Heart left ventricle (tissue), 16 donors: Measurements from ENCODE around the gene FRRS1L. TPM values are rescaled to one million over a fixed set of nuclear protein-coding genes. Genes with fewer than 3 reads are reported as not detected.

ENCODE experiments used
- ATAC-seq, 4 donors: fragments of 200-7000 bp; cut with Tn5 transposase; one replicate each; pipeline ENCODE4 v1.9.1; 2020 to 2022; ENCODE audit warnings: moderate library complexity in 4 of 4, mild to moderate bottlenecking in 3 of 4, moderate number of reproducible peaks in 1 of 4
- DNase-seq, 5 donors: peaks; one replicate each; pipeline ENCODE4 v3.0.0-alpha.2; 2020
- H3K27ac ChIP-seq, 12 donors: fragments of 200-600 bp; sonication (generic) in 4 of 12; one replicate each; pipeline versions ENCODE4 v1.5.0 to v1.8.0; 2016 to 2022; ENCODE audit warnings: mild to moderate bottlenecking in 2 of 12
- H3K27me3 ChIP-seq, 9 donors: fragments of 200-600 bp; sonication (generic) in 2 of 9; one replicate each; pipeline versions ENCODE4 v1.5.1 to v1.8.0; 2016 to 2022; ENCODE audit warnings: mild to moderate bottlenecking in 3 of 9
- H3K36me3 ChIP-seq, 9 donors: fragments of 200-600 bp; sonication (generic) in 2 of 9; one replicate each; pipeline versions ENCODE4 v1.5.0 to v1.8.0; 2018 to 2022; ENCODE audit warnings: mild to moderate bottlenecking in 2 of 9
- H3K4me1 ChIP-seq, 12 donors: fragments of 200-600 bp; sonication (generic) in 4 of 12; one replicate each; pipeline versions ENCODE4 v1.5.0 to v1.8.0; 2016 to 2022; ENCODE audit warnings: mild to moderate bottlenecking in 3 of 12
- H3K4me3 ChIP-seq, 12 donors: fragments of 200-600 bp; sonication (generic) in 4 of 12; one replicate each; pipeline versions ENCODE4 v1.5.0 to v1.8.0; 2017 to 2022; ENCODE audit warnings: mild to moderate bottlenecking in 9 of 12, moderate library complexity in 4 of 12
- H3K9me3 ChIP-seq, 12 donors: fragments of 200-600 bp; sonication (generic) in 4 of 12; one replicate each; pipeline versions ENCODE4 v1.5.0 to v1.8.0; 2016 to 2022; ENCODE audit warnings: mild to moderate bottlenecking in 1 of 12
- CTCF ChIP-seq, 12 donors: fragments of 200-600 bp; sonication (generic) in 4 of 12; IDR thresholded peaks; one replicate each; pipeline versions ENCODE4 v1.5.0 to v1.8.0; 2018 to 2022; ENCODE audit warnings: antibody characterized with exemption in 12 of 12, mild to moderate bottlenecking in 5 of 12
- POLR2A ChIP-seq, 2 donors: fragments of 450-650 bp; IDR thresholded peaks; one replicate each; pipeline ENCODE4 v1.6.1; 2017; ENCODE audit warnings: antibody characterized with exemption in 2 of 2, mild to moderate bottlenecking in 2 of 2, moderate library complexity in 2 of 2
- WGBS, 4 donors: extraction: QIAGEN DNeasy Blood & Tissue Kit in 2 of 4; methylation state at CpG; one replicate each; pipeline versions ENCODE4 v1.1.5 to v1.1.7; 2013 to 2018; 5-methylcytosine and 5-hydroxymethylcytosine counted together
- intact Hi-C, 10 donors: fragments of 100-400 bp; cut with DNase I; formaldehyde crosslinking; loops; one replicate each; pipeline versions ENCODE4 v1.11.1 to v1.14.2; 2022
- polyA plus RNA-seq, 2 donors: library from polyadenylated mRNA; stranded (reverse); fragments of 200-250 nt; gene quantifications; one replicate each; pipeline ENCODE4 v1.2.3, GENCODE V29; 2013
- total RNA-seq, 9 donors: library from RNA; depleted of rRNA in 2 of 9; stranded (reverse); fragments of >200 nt in 2 of 9; fragmentation: NEBNext Ultra II Directional in 3 of 9; extraction: Animal tissue kit (Norgen Biotek cat#: 25700) in 3 of 9; gene quantifications; one replicate each; pipeline versions ENCODE4 v1.1.0 to v1.2.4, GENCODE V29; 2016 to 2023
- donor health status: ischemic (EF 13 %, LVEDD 7.1; RV severe dilation, severe dysfunction).
- donor health status: healthy with polysubstance abuse.
- donor health status: DM: no; HTN: yes; CAD: no.
- donor health status: DM: no; HTN: no; CAD: no.
- donor health status: ischemic (EF 25% LVEDD 6.9; RV normal size, moderate dysfunction).
- donor health status: ischemic (EF 25% LVEDD 5.7; RV mildly dilated, moderate dysfunction).
- donor health status: healthy.
- donor health status: DM: yes; HTN: yes; CAD: no.
- donor health status: ischemic (EF 35%, LVEDD 5.7; RV mildly dilated, moderate dysfunction).
- donor health status: nonischemic (EF 11% LVEDD 7.7; RV severe dilation, severe dysfunction).
- donor health status: DM: yes; HTN: yes; CAD: no.
- donor health status: PGD.
- donor health status: ischemic (EF 29% LVEDD 5.4; RV normal size, mild dysfunction).
- donor health status: nonischemic (EF 23%, LVEDD 6.1; RV moderate dilation, normal function).

Gene FRRS1L
- total and polyA plus RNA-seq, 11 donors: 0.04 to 2.5 (median 1.6) TPM

DNA sequence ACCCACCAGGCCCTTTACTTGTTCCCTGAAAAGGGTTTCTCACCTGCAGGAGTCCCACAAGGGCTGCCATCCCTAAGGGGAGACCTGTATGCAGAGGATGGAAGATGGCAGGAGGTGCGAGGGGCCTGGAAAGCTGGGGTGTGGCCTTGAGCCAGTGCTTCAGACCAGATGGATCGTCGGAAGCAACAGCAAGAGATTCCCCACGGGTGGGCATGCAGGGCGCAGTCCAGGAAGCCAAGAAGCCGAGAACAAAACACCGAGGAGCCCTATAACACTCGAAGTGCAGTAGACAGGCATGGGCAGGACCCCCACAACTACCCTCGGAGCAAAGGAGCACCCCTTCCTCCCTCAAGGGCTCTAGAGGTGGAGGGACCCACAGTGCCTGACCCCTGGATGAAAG lies 24.7 kb upstream of the FRRS1L start:
- Histone ChIP-seq H3K27ac (no peak overlapping the region), H3K4me3 (no peak overlapping the region), H3K36me3 (no peaks in the 10 kb centered on the region), H3K4me1 (peaks cover 0 to 8% (median 0%) of the 10 kb centered on the region in 12 donors), H3K27me3 (no peaks in the 10 kb centered on the region), H3K9me3 (no peaks in the 10 kb centered on the region)
- ATAC-seq (no peak), DNase-seq (no peak)
- TF ChIP-seq CTCF (IDR thresholded peaks at IDR 0.05): no peak
- no peak for TF ChIP-seq POLR2A (IDR thresholded peaks at IDR 0.05)
- WGBS, 4 donors: 83 to 93% (median 86%) methylated on average over 9 of the region's 9 CpGs
- intact Hi-C loops: loop anchor here in 5 of 10 donors (2.0 to 10.0 kb wide), 3 partner anchors 129 to 133 kb away; partner anchors contain the start of gene EPB41L4B (in 5 of the 5)

- TF ChIP-seq POLR2A (IDR thresholded peaks at IDR 0.05) (no peak), CTCF (IDR thresholded peaks at IDR 0.05) (no peak)
- no peaks in the 10 kb centered on the region for H3K36me3 ChIP-seq
- H3K9me3 ChIP-seq: no peaks in the 10 kb centered on the region
- intact Hi-C loops: loop anchor here in 4 of 10 donors (5.0 to 10.0 kb wide), 2 partner anchors 132 to 135 kb away; partner anchors contain the start of gene EPB41L4B (in 4 of the 4)
- H3K27ac ChIP-seq: no peak overlapping the region
- H3K4me3 ChIP-seq: no peak overlapping the region
- DNase-seq (no peak), ATAC-seq (peak in 1 of 4 donors; percentile 25)
- peaks cover 0 to 11% (median 0%) of the 10 kb centered on the region in 12 donors for H3K4me1 ChIP-seq
- no peaks in the 10 kb centered on the region for H3K27me3 ChIP-seq
- 55 to 72% (median 64%) methylated on average over 1 of the region's 1 CpG for WGBS, 4 donors
Measured at GRCh38 chr9:109190151-109190550, 23.1 kb upstream of the FRRS1L start.

GRCh38 chr9:109186857-109187520 lies 19.9 kb upstream of the FRRS1L start:
- Histone ChIP-seq H3K36me3 (no peaks in the 10 kb centered on the region), H3K27me3 (no peaks in the 10 kb centered on the region), H3K4me3 (no peak overlapping the region), H3K27ac (no peak overlapping the region), H3K4me1 (peaks cover 0 to 11% (median 0%) of the 10 kb centered on the region in 12 donors), H3K9me3 (no peaks in the 10 kb centered on the region)
- ATAC-seq (peak in 2 of 4 donors; percentile 52 to 65), DNase-seq (no peak)
- TF ChIP-seq CTCF (IDR thresholded peaks at IDR 0.05) (no peak), POLR2A (IDR thresholded peaks at IDR 0.05) (no peak)
- WGBS, 4 donors: 50 to 57% (median 52%) methylated on average over 9 of the region's 9 CpGs
- intact Hi-C loops: loop anchor here in 2 of 10 donors (5.0 kb wide), 1 partner anchor 135 kb away; the partner anchor contains the start of gene EPB41L4B (in 2 of the 2)

GRCh38 chr9:109182940-109183798 lies 16.1 kb upstream of the FRRS1L start:
- intact Hi-C loops: loop anchor here in 1 of 10 donors (2.0 kb wide), 1 partner anchor 138 kb away; the partner anchor contains the start of gene EPB41L4B

More at GRCh38 chr9:109182940-109183798, 16.1 kb upstream of the FRRS1L start:
- WGBS, 4 donors: 67 to 76% (median 70%) methylated on average over 9 to 13 of the region's 13 CpGs
- ATAC-seq (peak; percentile 22 to 38 (median 28)), DNase-seq (peak in 1 of 5 donors; percentile 33)
- H3K4me3 ChIP-seq: no peak overlapping the region
- H3K27ac ChIP-seq: no peak overlapping the region
- H3K36me3 ChIP-seq: no peaks in the 10 kb centered on the region
- H3K27me3 ChIP-seq: no peaks in the 10 kb centered on the region
- no peaks in the 10 kb centered on the region for H3K9me3 ChIP-seq
- TF ChIP-seq POLR2A (IDR thresholded peaks at IDR 0.05) (no peak), CTCF (IDR thresholded peaks at IDR 0.05) (peak in 9 of 12 donors; percentile 10 to 38 (median 19))
- H3K4me1 ChIP-seq: peaks cover 0 to 11% (median 0%) of the 10 kb centered on the region in 12 donors
